ENCODE data around the gene GPBP1L1.

DNA sequence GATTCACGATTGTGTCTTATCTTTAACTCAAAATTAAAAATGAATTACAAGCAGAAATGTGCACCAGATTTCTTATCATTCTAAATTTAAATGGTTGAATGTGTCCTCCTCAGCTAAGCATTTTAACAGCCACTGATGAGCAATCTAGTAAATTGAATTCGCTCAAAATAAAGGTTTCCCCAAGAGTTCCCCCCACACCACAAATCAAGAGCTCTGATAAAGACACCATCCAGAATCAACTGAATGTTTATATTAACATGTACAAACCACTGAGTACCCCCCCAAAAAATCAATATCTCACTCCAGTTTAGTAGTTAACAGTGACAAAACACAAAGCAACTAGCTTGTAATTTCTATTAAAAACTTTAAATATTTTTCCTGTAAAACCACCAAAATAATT, 1.9 kb downstream of the GPBP1L1 start:
- TF ChIP-seq, protein P1, sequence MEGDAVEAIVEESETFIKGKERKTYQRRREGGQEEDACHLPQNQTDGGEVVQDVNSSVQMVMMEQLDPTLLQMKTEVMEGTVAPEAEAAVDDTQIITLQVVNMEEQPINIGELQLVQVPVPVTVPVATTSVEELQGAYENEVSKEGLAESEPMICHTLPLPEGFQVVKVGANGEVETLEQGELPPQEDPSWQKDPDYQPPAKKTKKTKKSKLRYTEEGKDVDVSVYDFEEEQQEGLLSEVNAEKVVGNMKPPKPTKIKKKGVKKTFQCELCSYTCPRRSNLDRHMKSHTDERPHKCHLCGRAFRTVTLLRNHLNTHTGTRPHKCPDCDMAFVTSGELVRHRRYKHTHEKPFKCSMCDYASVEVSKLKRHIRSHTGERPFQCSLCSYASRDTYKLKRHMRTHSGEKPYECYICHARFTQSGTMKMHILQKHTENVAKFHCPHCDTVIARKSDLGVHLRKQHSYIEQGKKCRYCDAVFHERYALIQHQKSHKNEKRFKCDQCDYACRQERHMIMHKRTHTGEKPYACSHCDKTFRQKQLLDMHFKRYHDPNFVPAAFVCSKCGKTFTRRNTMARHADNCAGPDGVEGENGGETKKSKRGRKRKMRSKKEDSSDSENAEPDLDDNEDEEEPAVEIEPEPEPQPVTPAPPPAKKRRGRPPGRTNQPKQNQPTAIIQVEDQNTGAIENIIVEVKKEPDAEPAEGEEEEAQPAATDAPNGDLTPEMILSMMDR (IDR thresholded peaks at IDR 0.05): no peak
- TF ChIP-seq EZH2 (IDR thresholded peaks at IDR 0.05): no peak
- no peak for TF ChIP-seq EZH2phosphoT487 (IDR thresholded peaks at IDR 0.05)

Data from neural progenitor cell (in vitro differentiated cells).